Inferior parietal cortex (tissue), 1 donor: ENCODE data around the gene SLC9A8.

Experiments
- DNase-seq: peaks from one replicate; pipeline ENCODE4 v3.0.0-alpha.2; 2016; ENCODE audit errors: extremely low spot score

SLC9A8 gene

DNA sequence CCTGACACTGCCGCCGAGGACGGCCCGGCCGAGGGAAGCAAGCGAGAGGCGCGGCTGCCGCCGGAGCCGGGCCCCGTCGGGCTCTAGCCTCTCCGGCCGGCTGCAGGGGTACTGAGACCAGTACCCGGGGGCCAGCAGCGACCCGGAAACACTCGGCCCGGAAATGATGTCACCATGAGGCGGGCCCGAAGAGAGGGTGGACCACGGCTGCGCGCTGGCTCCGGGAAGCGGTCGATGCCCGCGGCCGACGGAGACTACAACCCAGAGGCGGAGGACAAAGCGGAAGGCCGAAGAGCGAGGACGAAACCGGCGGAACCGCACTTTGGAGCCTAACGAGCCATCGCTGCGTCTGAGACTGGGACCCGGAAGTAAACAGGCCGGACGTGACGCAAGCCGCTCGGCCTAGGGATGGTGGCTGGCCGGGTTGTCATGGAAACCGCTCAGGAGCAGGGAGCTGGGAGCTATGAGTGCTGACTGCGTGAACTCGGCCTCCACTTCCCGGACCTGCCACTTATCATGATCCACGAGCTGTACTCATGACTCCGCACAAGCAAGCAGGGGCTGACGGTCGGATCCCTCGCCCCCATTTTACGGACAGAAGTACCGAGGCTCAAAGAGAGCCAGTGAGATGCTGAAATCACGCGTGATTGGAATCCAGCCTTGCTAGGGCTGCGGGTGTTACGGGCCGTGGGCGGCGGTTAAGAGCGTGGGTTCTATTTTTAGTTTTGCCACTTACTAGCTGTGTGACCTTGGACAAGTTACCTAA, 102.9 kb downstream of the SLC9A8 start, which contains the start of gene SPATA2:
SPATA2 (minus strand) TSS at position 150 of the 766 bp plus-strand sequence. CDS start 7,039 bp downstream, outside the sequence.
- peak; percentile 95 for DNase-seq

DNA sequence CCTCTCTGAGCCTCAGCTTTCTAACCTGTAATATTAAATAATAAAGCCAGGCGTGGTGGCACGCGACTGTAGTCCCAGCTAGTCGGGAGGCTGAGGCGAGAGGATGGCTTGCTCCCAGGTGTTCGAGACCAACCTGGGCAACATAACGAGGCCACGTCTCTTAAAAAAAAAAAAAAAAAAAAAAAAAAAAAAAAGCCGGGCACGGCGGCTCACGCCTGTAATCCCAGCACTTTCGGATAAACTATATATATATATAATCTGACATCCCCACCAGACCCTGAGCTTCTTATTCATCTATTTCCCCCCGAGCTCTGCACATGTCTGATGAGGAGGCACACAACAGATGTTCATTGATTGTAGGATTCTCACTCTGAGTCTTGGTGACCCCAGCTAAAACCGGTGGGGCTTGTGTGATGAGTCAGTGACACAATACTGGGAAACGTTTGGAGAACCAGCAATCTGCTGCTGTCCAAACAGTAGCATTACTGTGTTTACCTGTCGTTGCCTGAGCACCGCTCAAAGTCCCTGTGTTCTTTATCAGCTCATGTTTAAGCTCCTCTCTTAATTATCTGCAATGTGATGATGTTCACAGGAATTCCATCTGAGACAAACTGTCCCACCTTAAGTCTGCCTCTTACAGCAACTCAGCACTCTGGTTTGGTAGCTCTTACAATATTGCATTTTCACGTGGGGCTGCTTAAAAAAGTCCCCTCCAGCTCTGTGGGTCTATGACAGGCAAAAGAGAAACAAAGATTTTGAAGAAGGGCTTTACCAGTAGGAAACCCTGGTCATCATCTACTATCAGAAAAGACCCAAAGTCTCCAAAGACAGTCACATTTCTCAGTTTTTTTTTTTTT, 103.7 kb downstream of the SLC9A8 start:
- no peak for DNase-seq

DNA sequence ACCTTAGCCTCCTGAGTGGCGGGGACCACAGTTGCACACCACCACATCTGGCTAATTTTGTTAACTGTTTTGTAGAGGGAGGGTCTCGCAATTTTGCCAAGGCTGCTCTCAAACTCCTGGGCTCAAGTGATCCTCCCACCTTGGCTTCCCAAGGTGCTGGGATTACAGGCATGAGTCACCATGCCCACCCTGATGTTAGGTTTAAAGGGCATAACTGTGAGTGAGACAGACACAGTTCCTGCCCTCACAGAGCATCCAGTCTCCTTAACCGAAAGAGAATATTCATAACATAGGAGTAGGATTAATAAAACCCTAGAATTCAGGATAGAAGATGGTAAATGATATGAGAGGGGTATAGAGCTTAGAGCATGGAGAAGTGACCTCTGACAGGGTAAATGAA, 105.8 kb downstream of the SLC9A8 start:
- DNase-seq, result no peak

DNA sequence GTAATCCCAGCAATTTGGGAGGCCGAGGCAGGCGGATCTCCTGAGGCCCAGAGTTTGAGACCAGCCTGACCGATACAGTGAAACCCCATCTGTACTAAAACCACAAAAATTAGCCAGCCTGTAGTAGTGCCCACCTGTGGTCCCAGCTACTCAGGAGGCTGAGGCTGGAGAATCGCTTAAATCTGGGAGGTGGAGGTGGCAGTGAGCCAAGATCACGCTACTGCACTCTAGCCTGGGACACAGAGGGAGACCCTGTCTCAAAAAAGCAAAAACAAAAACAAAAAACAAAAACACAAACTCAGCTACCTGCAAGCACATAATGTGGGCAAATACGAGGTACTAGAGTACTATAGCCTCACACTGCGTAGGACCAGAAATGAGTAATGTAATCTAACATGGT, 106.4 kb downstream of the SLC9A8 start:
- DNase-seq, result no peak

DNA sequence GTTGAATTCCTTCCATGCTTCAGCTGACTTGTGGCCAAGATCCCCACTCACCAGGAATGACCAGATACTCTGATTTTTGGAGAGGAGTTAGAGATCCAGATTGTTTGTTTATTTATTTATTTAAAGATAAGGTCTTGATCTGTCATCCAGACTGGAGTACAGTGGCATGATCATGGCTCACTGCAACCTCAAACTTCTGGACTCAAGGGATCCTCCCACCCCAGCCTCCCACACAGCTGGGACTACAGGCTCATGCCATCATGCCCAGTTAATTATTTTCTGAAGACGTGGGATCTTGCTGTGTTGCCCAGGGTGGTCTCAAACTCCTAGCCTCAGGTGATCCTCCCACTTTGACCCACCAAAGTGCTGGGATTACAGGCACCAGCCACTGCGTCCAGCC, 106.8 kb downstream of the SLC9A8 start:
- no peak for DNase-seq

DNA sequence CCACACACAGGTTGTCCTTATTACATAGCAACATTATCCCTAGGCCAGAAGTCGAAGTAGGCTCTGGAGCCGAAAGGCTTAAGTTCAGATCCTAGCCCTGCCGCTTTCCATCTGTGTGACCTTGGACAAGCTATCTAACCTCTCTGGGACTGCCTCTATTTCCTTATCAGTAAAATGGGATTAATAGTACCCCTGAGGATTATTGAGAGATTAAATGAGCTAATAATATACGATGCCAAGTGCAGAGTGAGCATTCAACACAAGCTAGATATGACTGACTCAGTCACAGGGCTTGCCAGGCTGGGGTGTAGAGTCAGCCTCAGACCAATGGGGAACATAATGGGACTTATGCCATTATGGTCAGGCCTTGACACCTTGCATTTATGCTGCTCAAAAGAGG, 111.6 kb downstream of the SLC9A8 start:
- no peak for DNase-seq

DNA sequence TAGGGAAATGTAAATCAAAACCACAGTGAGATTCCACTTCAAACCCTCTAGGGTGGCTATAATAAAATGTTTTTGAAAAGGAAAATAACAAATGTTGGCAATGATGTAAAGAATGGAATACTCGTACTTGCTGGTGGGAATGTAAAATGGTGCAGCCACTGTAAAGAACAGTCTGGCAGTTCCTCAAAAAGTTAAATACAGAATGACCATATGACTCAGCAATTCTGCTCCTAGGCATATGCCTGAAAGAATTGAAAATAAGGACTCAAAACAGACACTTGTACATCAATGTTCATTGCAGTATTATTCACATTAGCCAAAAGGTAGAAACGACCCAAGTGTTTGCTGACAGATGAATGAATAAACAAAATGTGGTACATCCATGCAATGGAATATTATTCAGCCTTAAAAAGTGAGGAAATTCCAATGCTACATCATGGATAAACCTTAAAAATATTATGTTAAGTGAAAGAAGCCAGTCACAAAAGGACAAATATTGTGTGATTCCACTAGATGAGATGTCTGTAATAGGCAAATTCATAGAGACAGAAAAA, 113.3 kb downstream of the SLC9A8 start:
- DNase-seq, result no peak

DNA sequence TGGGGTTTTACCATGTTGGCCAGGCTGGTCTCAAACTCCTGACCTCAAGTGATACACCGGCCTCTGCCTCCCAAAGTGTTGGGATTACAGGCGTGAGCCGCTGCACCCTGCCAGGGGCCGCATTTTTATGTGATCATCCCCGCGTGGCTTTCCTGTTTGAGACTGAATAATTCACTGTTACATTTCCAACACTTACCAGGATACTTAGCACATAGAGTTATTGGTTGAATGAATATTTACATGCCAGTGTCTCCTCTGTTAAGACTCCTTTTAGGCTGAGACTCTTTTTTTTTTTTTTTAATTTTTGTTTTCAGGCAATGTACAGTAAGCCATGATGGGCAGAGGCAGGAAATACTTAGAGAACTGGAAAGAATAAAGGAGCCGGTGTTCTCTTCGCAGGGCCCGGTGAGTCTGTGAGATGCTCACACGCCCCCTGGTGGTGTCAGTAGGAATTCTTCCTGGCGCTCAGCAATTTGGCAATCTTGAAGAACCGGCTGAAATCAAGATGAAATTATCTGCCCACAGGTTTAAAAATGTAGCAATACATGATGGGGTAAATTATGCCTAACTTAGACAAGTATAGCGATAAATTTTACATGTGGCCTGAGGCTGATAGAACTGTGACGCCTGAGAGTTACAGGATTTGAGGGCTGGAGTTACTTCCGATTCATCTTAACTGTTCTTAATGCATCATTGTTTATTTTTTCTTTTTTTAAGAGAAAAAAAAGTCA, 115.9 kb downstream of the SLC9A8 start:
- DNase-seq, result peak; percentile 93

DNA sequence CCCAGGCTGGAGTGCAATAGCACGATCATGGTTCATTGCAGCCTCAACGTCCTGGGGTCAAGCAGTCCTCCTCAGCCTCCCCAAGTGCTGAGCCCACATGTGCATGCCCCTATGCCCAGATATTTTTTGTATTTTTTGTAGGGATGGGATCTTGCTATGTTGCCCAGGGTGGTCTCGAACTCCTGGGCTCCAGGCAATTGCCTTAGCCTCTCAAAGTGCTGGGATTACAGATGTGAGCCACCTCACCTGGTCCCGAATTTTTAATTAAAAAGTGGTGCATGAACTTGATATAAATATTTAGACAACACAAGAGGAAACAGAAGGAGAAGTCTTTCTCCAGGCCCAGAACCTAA, 116.5 kb downstream of the SLC9A8 start:
- DNase-seq, result no peak

DNA sequence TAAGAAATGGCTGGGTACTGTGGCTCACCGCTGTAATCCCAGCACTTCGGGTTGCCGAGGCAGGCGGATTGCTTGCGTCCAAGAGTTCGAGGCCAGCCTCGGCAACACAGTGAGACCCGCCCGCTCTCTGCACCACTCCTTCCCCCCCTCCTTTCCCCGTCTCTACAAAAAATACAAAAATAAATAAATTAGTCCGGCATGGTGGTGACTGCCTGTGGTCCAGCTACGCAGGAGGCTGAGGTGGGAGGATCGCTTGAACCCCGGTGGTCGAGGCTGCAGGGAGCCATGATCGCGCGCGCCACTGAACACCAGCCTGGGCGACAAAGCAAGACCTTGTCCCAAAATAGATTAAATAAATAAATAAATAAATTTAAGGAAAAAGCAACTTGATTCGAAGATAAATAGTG, 123.1 kb downstream of the SLC9A8 start:
- no peak for DNase-seq

DNA sequence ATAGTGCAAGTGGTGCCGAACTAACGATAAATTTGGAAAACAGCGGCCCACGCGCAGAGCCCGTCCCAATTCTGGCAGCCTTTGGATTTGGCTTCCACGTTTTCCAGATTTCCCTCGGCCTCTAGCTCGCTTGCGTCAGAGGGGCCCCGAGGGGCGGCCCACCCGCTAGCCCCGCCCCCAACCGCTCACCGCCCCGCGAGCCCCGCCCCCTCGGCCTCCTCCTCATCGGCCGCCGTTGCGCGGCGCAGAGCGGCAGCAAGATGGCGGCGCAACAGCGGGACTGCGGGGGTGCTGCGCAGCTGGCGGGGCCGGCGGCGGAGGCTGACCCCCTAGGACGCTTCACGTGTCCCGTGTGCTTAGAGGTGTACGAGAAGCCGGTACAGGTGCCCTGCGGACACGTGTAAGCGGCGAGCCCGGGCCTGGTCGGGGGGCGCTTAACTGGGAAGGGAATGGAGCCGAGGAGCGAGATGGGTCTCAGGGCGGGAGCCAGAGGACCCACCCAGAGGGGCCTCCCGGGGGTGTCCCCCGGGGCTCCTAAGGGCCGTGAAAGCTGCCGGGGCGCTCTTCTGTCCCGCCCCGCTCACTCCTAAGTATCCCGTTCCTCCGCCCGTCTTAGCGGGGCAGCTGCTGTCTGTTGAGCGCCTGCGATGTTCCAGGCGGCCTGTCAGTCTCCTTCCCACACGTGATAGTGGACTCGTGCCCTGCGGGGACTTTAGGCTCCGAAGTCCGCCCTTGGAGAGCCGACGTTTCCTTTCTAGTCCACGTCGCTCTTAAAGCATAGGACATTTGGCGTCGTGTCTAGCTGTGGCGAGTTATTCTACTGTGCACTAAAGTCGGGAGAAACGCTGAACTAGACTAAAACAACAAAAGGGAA, 123.8 kb downstream of the SLC9A8 start, which contains the start of gene RNF114:
RNF114 (plus strand) TSS at position 245 of the 874 bp plus-strand sequence; CDS start at position 261, 16 bp downstream.
- DNase-seq, result peak; percentile 92

DNA sequence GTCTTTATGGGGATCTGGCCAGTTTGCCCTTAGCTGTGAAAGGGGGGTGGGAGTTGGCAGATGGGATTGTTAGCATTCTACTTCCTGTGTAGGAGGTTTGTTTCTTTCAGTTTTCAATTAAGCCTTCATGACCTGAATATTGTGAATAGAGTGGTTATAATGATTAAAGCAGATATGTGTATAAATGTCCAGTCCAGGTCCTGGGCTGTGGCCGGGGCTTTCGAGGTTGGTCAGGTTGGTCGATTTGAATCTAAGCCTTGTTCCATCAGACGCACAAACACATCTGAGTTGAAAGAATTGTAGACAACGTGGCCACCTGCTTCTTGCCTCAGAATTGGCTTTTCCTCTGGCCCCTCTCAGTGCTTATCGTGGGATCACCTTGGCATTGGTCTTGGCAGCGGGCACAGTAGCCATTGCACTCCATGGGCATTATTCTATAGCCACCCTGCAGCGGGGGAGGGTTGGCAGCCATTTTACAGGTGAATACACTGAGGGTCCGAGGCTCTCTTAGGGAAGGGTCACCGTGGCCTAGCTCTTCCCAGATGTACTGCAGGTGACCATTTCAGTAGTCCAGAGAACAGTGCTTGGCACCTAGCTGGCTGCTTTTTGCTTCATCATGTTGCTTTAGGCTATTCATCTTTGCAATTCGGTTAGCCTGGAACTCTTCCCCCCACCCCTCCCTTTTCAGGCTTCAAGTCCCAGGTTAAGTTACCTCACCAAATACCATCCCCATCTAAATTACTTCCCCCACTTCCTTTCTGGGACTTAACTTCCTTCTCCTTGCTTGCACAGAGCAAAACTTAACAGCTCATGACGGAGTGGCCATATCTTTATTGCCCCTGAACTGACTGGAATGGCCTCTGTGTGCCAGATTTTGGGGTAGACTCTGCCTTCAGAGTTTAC, 124.7 kb downstream of the SLC9A8 start:
- DNase-seq, result no peak

DNA sequence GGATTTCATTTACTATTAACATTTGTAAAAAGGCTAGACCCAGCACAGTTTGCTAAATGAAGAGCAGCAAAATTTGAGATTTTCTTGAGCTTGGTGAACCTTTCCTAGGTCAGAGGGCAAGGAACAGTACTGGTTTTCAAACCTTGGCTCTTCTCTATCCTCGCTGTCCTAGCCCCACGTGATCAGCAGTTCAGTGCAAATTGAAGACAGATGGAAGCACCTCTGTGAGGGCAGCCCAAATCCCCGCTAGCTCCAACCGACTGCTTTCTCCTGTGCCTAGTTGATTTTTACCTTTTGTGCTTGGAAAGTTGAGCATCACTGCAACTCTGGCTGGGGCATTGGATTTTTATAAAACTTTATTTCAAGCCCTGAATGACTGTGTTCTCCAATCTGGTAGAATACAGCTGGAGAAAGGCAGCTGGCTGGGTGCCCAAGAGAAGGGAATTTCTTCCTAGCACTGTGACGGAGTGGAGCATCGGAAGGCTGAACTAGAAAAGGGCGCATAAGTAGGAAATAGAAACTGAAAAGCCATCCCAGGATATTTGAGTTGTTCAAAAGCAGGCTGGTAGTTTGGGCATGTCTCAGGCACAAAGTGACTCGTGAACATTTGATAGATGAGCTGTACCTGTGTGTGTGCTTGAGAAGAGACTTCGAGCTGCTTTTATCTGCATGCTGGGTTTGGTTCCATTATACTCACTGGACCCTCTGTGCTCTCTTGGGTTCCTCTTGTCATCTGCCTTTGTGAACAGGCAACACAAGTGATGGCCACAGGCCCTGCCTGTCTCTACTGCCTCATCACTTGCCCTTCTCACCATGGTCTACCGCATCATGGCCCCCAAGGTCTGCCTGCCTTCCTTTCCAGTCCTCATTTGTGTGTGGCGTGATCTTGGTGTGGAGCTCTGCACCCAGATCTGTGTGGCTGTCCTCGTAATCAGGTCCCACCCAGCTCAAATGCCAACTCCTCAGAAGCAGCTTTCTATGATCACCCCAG, 125.8 kb downstream of the SLC9A8 start:
- no peak for DNase-seq

DNA sequence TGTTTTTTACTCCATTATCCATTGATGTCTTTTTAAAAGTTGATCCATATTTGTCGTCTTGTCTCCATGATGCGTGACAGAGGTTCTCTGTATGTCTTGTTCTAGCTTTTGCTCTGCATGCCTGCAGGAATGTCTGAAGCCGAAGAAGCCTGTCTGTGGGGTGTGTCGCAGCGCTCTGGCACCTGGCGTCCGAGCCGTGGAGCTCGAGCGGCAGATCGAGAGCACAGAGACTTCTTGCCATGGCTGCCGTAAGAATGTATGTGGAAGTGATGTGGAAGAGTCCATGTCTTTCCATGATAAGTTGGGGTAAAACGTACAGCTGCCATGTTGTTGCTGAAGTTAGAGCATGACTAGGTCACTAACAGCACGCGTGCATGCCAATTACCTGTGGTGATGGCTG, 128.8 kb downstream of the SLC9A8 start:
- DNase-seq, result no peak
